H1 (cell line): ENCODE results near the gene ENTR1. TPM values are rescaled to one million over a fixed set of nuclear protein-coding genes. Genes with fewer than 3 reads are reported as not detected.

Source experiments
- CTCF ChIA-PET: fragments of 300-600 bp; sonication (Branson Sonifier 250); formaldehyde crosslinking; loops from one replicate; lab custom pipeline; 2021; ENCODE audit not compliant: partially characterized antibody; lab: Charles Lee
- POLR2A ChIA-PET: fragments of 300-600 bp; sonication (Branson Sonifier 250); formaldehyde crosslinking; loops from one replicate; lab custom pipeline; 2021; ENCODE audit warnings: inconsistent platforms; ENCODE audit not compliant: partially characterized antibody; lab: Charles Lee
- DNase-seq, 2 experiments: peaks; one replicate each; pipeline versions ENCODE4 v3.0.0 to v3.0.0-alpha.2; 2010 to 2022; ENCODE audit warnings: low spot score in 2 of 2, low read depth in 1 of 2, mixed read lengths in 1 of 2
- FAIRE-seq: peaks from 2 replicates; lab custom pipeline; 2011; peaks lifted over from hg19 to GRCh38; lab: Jason Lieb, UNC
- H2AFZ ChIP-seq: 2 replicates; pipeline ENCODE4 v1.8.1; 2012; ENCODE audit warnings: low read length, inconsistent platforms
- H2AK5ac ChIP-seq: 2 replicates; pipeline ENCODE4 v1.6.1; 2013; ENCODE audit warnings: low read depth, low read length
- H2BK120ac ChIP-seq: replicated peaks from 2 replicates; pipeline ENCODE3; 2013; ENCODE audit warnings: low read depth, low read length, inconsistent platforms
- H2BK12ac ChIP-seq: 2 replicates; pipeline ENCODE4 v1.6.1; 2013; ENCODE audit warnings: low read depth, low read length
- H2BK15ac ChIP-seq: 2 replicates; pipeline ENCODE4 v1.6.1; 2013; ENCODE audit warnings: low read length
- H2BK20ac ChIP-seq: 2 replicates; pipeline ENCODE4 v1.6.1; 2013; ENCODE audit warnings: low read length
- H2BK5ac ChIP-seq: 2 replicates; pipeline ENCODE4 v1.6.1; 2013; ENCODE audit warnings: low read depth, low read length
- H3K14ac ChIP-seq: 2 replicates; pipeline ENCODE4 v1.6.1; 2013; ENCODE audit warnings: inconsistent platforms; ENCODE audit not compliant: insufficient read length
- H3K18ac ChIP-seq: 2 replicates; pipeline ENCODE4 v1.6.1; 2013; ENCODE audit warnings: low read length; ENCODE audit errors: extremely low read depth
- H3K23ac ChIP-seq: 2 replicates; pipeline ENCODE4 v1.6.1; 2013; ENCODE audit warnings: inconsistent platforms; ENCODE audit not compliant: insufficient read length
- H3K23me2 ChIP-seq: 2 replicates; pipeline ENCODE4 v1.6.1; 2013; ENCODE audit warnings: low read depth, low read length
- H3K27ac ChIP-seq: 2 replicates; pipeline ENCODE4 v1.6.1; 2011; ENCODE audit warnings: low read depth, low read length, inconsistent platforms
- H3K27me3 ChIP-seq, 4 experiments: replicated peaks in 1 of 4; 1 replicate in 1 of 4; 2 replicates in 3 of 4; pipeline versions ENCODE4 v1.6.1 to v1.8.1; 2011 to 2013; ENCODE audit warnings: low read length in 3 of 4, mild to moderate bottlenecking in 3 of 4, inconsistent platforms in 2 of 4, mixed read lengths in 2 of 4, moderate library complexity in 1 of 4; ENCODE audit not compliant: control insufficient read depth in 3 of 4, insufficient read depth in 3 of 4; ENCODE audit errors: extremely low read depth in 1 of 4
- H3K36me3 ChIP-seq, 4 experiments: 2 replicates each; pipeline versions ENCODE4 v1.6.1 to v1.8.1; 2011 to 2013; ENCODE audit warnings: mild to moderate bottlenecking in 4 of 4, low read length in 3 of 4, moderate library complexity in 2 of 4, control low read depth in 1 of 4, inconsistent platforms in 1 of 4; ENCODE audit not compliant: insufficient read depth in 4 of 4, control insufficient read depth in 2 of 4
- H3K4ac ChIP-seq: replicated peaks from 2 replicates; pipeline ENCODE3; 2013; ENCODE audit warnings: low read length, low read depth, mixed read lengths, inconsistent platforms; ENCODE audit not compliant: insufficient read length
- H3K4me1 ChIP-seq, 4 experiments: replicated peaks in 1 of 4; 1 replicate in 1 of 4; 2 replicates in 3 of 4; pipeline versions ENCODE4 v1.6.1 to v1.8.1; 2011 to 2013; ENCODE audit warnings: low read length in 3 of 4, inconsistent platforms in 2 of 4, mixed read lengths in 1 of 4; ENCODE audit not compliant: insufficient read depth in 4 of 4, control insufficient read depth in 3 of 4
- H3K4me2 ChIP-seq, 2 experiments: 2 replicates each; pipeline versions ENCODE4 v1.6.1 to v1.8.1; 2011 to 2013; ENCODE audit warnings: low read depth in 2 of 2, low read length in 2 of 2, control low read depth in 1 of 2, inconsistent platforms in 1 of 2, mild to moderate bottlenecking in 1 of 2; ENCODE audit not compliant: insufficient read depth in 1 of 2
- H3K4me3 ChIP-seq, 4 experiments: fragments of 200-600, 300-600 bp in 1 of 4; sonication (generic), shearing (Covaris generic), sonication (Bioruptor Twin) in 1 of 4; 2 replicates each; pipeline versions ENCODE4 v1.5.1 to v1.8.1; 2011 to 2016; ENCODE audit warnings: low read length in 4 of 4, low read depth in 3 of 4, control low read depth in 2 of 4, inconsistent platforms in 2 of 4, mild to moderate bottlenecking in 2 of 4, mixed read lengths in 1 of 4, moderate library complexity in 1 of 4; ENCODE audit not compliant: insufficient read depth in 2 of 4; ENCODE audit errors: extremely low read depth in 1 of 4
- H3K56ac ChIP-seq: replicated peaks from 2 replicates; pipeline ENCODE3; 2013; ENCODE audit warnings: low read depth, mild to moderate bottlenecking, mixed read lengths, low read length, inconsistent platforms; ENCODE audit not compliant: insufficient read length
- H3K79me1 ChIP-seq: 2 replicates; pipeline ENCODE4 v1.6.1; 2013; ENCODE audit warnings: low read depth, low read length, control low read depth
- H3K79me2 ChIP-seq, 2 experiments: 2 replicates each; pipeline versions ENCODE4 v1.6.1 to v1.8.1; 2012 to 2013; ENCODE audit warnings: low read length in 2 of 2, mild to moderate bottlenecking in 2 of 2, inconsistent platforms in 1 of 2; ENCODE audit not compliant: insufficient read depth in 2 of 2, control insufficient read depth in 1 of 2
- H3K9ac ChIP-seq, 4 experiments: replicated peaks in 1 of 4; 1 replicate in 1 of 4; 2 replicates in 3 of 4; pipeline versions ENCODE4 v1.6.1 to v1.8.1; 2011 to 2013; ENCODE audit warnings: low read depth in 3 of 4, low read length in 3 of 4, control low read depth in 2 of 4, mild to moderate bottlenecking in 2 of 4, moderate library complexity in 2 of 4, inconsistent platforms in 1 of 4; ENCODE audit errors: extremely low read depth in 1 of 4
- H3K9me3 ChIP-seq, 2 experiments: 2 replicates each; pipeline versions ENCODE4 v1.6.1 to v1.8.1; 2012 to 2013; ENCODE audit warnings: mild to moderate bottlenecking in 2 of 2, moderate library complexity in 2 of 2, control low read depth in 1 of 2, inconsistent platforms in 1 of 2, low read depth in 1 of 2, low read length in 1 of 2, mixed read lengths in 1 of 2; ENCODE audit not compliant: insufficient read depth in 2 of 2
- H4K20me1 ChIP-seq, 2 experiments: replicated peaks in 1 of 2; 2 replicates each; pipeline versions ENCODE3 to v1.8.1; 2011 to 2013; ENCODE audit warnings: inconsistent platforms in 2 of 2, low read length in 2 of 2, mild to moderate bottlenecking in 1 of 2; ENCODE audit not compliant: insufficient read depth in 2 of 2, control insufficient read depth in 1 of 2
- H4K5ac ChIP-seq: 2 replicates; pipeline ENCODE4 v1.6.1; 2013; ENCODE audit warnings: low read length, low read depth, mixed read lengths, inconsistent platforms; ENCODE audit not compliant: insufficient read length
- H4K8ac ChIP-seq: 2 replicates; pipeline ENCODE4 v1.8.0; 2013; ENCODE audit warnings: mild to moderate bottlenecking, moderate library complexity, low read length, inconsistent platforms; ENCODE audit not compliant: insufficient read depth; ENCODE audit errors: extremely low read depth
- H4K91ac ChIP-seq: replicated peaks from 2 replicates; pipeline ENCODE3; 2013; ENCODE audit warnings: low read length, mixed read lengths, inconsistent platforms; ENCODE audit not compliant: insufficient read length
- BACH1 ChIP-seq: IDR thresholded peaks from 2 replicates; pipeline ENCODE4 v1.6.1; 2012; ENCODE audit warnings: low read length, improper control_type of control experiment
- GABPA ChIP-seq: IDR thresholded peaks from 2 replicates; pipeline ENCODE4 v1.6.1; 2011; ENCODE audit warnings: mild to moderate bottlenecking, low read length, moderate library complexity, borderline replicate concordance; ENCODE audit not compliant: insufficient read depth
- TBP ChIP-seq: IDR thresholded peaks from 2 replicates; pipeline ENCODE4 v1.6.1; 2011; ENCODE audit warnings: low read depth, low read length, improper control_type of control experiment
- WGBS, 2 experiments: shearing (Covaris generic) in 1 of 2; methylation state at CpG; one replicate each; pipeline versions ENCODE4 v1.1.6 to v1.1.7; 2013 to 2015; ENCODE audit warnings: low lambda C conversion rate in 2 of 2, mixed read lengths in 2 of 2, inconsistent platforms in 1 of 2, low coverage in 1 of 2, missing lambda C conversion rate in 1 of 2; ENCODE audit not compliant: insufficient replicate concordance in 2 of 2, insufficient coverage in 1 of 2, insufficient read length in 1 of 2; ENCODE audit errors: extremely low coverage in 1 of 2, missing lambda C conversion rate in 1 of 2; 5-methylcytosine and 5-hydroxymethylcytosine counted together
- polyA plus RNA-seq, 7 experiments: library from polyadenylated mRNA; depleted of rRNA in 3 of 7; stranded (reverse) in 5 of 7; unstranded in 2 of 7; fragments of >200 nt in 5 of 7; fragments of 200-250 nt in 2 of 7; gene quantifications; 1 replicate in 5 of 7; 2 replicates in 1 of 7; 4 replicates in 1 of 7; pipeline versions ENCODE4 v1.2.1 to v1.2.3, GENCODE V29; 2011 to 2013; ENCODE audit warnings: missing spikeins in 2 of 7, mixed read lengths in 2 of 7
- total RNA-seq: library from RNA; stranded (reverse); fragmentation: NEBNext Ultra II Directional; extraction: Animal tissue kit (Norgen Biotek cat#: 25700); gene quantifications from 2 replicates; pipeline ENCODE4 v1.2.1, GENCODE V29; 2021

The ENTR1 gene
- total and polyA plus RNA-seq, 2 of the 8 experiments (the other 6 are each of a cell fraction or from before 2014, with no cell fraction given) = 65.2 to 102 TPM

DNA sequence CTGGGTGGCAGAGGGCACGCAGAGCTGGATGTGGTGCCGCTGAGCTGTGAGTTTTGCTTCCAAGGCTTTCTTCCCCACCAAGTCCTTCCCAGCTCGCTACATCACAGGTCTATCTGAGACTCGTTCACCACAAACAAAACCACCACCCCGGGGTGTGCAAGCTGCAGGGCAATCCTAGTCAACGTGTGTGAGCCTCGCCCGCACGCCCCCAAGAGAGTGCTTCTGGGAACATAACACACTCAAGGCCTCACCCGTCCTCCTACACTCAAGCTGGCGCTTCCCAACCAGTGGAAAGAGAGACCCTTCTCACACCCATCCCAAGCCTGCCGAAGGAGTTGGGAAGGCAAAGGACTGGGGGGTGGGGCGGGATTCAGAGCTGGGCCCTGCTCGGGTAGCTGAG is 21.0 kb downstream of the ENTR1 start:
- Histone ChIP-seq H3K36me3 (peaks cover 24 to 81% (median 54%) of the 10 kb centered on the region in 4 experiments), H3K9me3 (no peaks in the 10 kb centered on the region), H2BK120ac (no peak overlapping the region), H2BK12ac (no peak overlapping the region), H3K14ac (no peak overlapping the region), H3K79me1 (no peaks in the 10 kb centered on the region), H2AFZ (no peak overlapping the region), H2BK15ac (no peak overlapping the region), H2BK20ac (no peak overlapping the region), H4K8ac (peak overlapping the region; percentile 51; the same call in 1 of the 2 replicates), H3K4me1 (no peaks in the 10 kb centered on the region), H3K56ac (no peak overlapping the region), H3K27ac (no peak overlapping the region), H2BK5ac (no peak overlapping the region), H3K27me3 (no peaks in the 10 kb centered on the region), H4K20me1 (peaks cover 4 to 11% of the 10 kb centered on the region in 2 experiments), H3K4me2 (no peak overlapping the region), H3K79me2 (no peaks in the 10 kb centered on the region; a peak in 1 of 4 replicates), H3K4me3 (no peak overlapping the region), H3K23ac (no peak overlapping the region), H2AK5ac (no peak overlapping the region), H3K18ac (no peak overlapping the region), H3K23me2 (no peaks in the 10 kb centered on the region), H3K9ac (no peak overlapping the region), H4K91ac (no peak overlapping the region), H3K4ac (no peak overlapping the region), H4K5ac (no peak overlapping the region)
- no peak for DNase-seq
- FAIRE-seq = no peak
- POLR2A ChIA-PET = interaction anchor here (0.7 to 14.0 kb wide), 19 partner anchors 8 to 67 kb away, joined by 3 to 139 read pairs (median 3); partner anchors contain the start of gene SNAPC4
- 92% methylated on average over 14 of the region's 14 CpGs; no CpG with 5 or more reads in 1 of the 2 experiments for WGBS, 2 experiments
- CTCF ChIA-PET = interaction anchor here (0.5 to 4.7 kb wide), 14 partner anchors 8 to 453 kb away, joined by 3 to 26 read pairs (median 3); partner anchors contain the start of genes AJM1, DNLZ and SNAPC4
- TF ChIP-seq TBP = no peak
- no peak for TF ChIP-seq BACH1
- TF ChIP-seq GABPA = no peak
